Activated CD4-positive, alpha-beta memory T cell treated with anti-CD3 and anti-CD28 coated beads for 36 hours (primary cell): ENCODE measurements around the gene SPTBN1. TPM values are rescaled to one million over a fixed set of nuclear protein-coding genes. Genes with fewer than 3 reads are reported as not detected.

Experiments
- CTCF ChIA-PET: fragments of 350-600 bp; sonication (Branson Sonifier 250); formaldehyde crosslinking; loops from one replicate; lab custom pipeline; 2021; ENCODE audit warnings: antibody characterized with exemption, inconsistent platforms; lab: Charles Lee
- POLR2A ChIA-PET: fragments of 350-600 bp; sonication (Branson Sonifier 250); formaldehyde crosslinking; loops from one replicate; lab custom pipeline; 2021; ENCODE audit warnings: antibody characterized with exemption; lab: Charles Lee
- DNase-seq: peaks from one replicate; pipeline ENCODE4 v3.0.0-alpha.2; 2020
- H3K27ac Mint-ChIP-seq: one replicate; pipeline ENCODE4 v1.8.0; 2021; ENCODE audit warnings: mixed read lengths
- H3K27me3 Mint-ChIP-seq: one replicate; pipeline ENCODE4 v1.8.0; 2021; ENCODE audit warnings: mixed read lengths
- H3K36me3 Mint-ChIP-seq: one replicate; pipeline ENCODE4 v1.8.0; 2021; ENCODE audit warnings: mixed read lengths
- H3K4me1 Mint-ChIP-seq: one replicate; pipeline ENCODE4 v1.8.0; 2021; ENCODE audit warnings: low read depth, mixed read lengths
- H3K4me3 Mint-ChIP-seq: one replicate; pipeline ENCODE4 v1.8.0; 2021; ENCODE audit warnings: mild to moderate bottlenecking, mixed read lengths
- H3K9me3 Mint-ChIP-seq: one replicate; pipeline ENCODE4 v1.8.0; 2021; ENCODE audit warnings: mixed read lengths
- intact Hi-C: fragments of 100-400 bp; cut with micrococcal nuclease; formaldehyde crosslinking; loops from one replicate; pipeline ENCODE4 v1.15.1; 2023
- total RNA-seq, 2 experiments: library from RNA; stranded (reverse); gene quantifications; one replicate each; pipeline ENCODE4 v1.2.3, GENCODE V29; 2021

SPTBN1 gene
- total RNA-seq, 2 experiments from 2014 or later: 67.5 to 68.1 TPM

GRCh38 chr2:54589340-54590215 lies 133.5 kb downstream of the SPTBN1 start:
- intact Hi-C loops: loop anchor here (1.0 to 5.0 kb wide), 3 partner anchors 15 to 48 kb away; no protein-coding TSS in a partner anchor
- ChIA-PET POLR2A (interaction anchor here (0.5 to 4.9 kb wide), 6 partner anchors 10 to 1614 kb away, joined by 3 to 25 read pairs (median 6); no protein-coding TSS in a partner anchor), CTCF (interaction anchor here (1.4 kb wide), 1 partner anchor 115 kb away, joined by 3 read pairs; no protein-coding TSS in a partner anchor)
- Mint-ChIP-seq H3K4me1 (peaks cover 87% of the 10 kb centered on the region), H3K9me3 (no peaks in the 10 kb centered on the region), H3K27ac (peak overlapping the region; percentile 94), H3K27me3 (no peaks in the 10 kb centered on the region), H3K36me3 (no peaks in the 10 kb centered on the region), H3K4me3 (peak overlapping the region; percentile 48)
- peak; percentile 60 for DNase-seq

DNA sequence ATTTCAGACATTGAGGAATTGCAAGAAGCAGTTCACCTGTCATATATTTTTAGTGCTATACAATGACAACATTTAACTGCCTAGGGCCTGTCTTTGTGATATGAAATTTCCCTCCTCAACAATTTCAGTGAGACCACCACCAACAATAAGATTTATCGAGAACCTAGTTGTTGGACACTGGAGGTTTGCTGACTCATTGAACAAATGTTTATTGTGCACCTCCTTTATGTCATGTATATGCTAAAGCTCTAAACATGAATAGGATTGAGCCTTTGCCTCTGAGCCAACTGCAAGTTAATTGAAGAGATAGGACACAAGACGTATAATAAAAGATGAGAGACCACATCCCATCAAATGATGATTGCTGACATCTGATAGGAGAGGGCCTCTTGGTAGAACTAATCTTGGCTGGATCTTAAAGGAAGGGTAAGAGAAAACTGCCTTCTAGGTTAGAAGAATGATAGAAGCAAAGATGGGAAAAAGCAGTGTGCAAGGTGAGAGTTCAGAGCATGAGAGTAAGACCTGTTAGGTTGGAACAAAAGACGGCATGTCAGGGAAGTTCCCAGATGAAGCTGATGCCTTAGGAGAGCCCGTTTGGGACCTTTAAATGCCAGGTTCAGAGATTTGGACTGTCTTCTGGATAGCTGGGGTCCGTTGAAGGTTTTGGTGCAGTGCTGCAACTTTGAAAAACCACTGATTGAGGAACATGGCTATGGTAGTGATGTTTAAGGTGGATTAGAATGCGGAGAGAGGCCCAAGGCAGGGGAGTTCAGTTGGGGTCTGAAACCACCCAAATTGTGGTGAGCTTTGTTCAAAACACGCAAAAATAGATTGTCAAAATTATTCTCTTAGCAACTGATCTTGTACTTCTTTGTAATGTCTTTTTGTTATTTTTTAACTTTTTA lies 134.3 kb downstream of the SPTBN1 start:
- Mint-ChIP-seq H3K27me3 (no peaks in the 10 kb centered on the region), H3K4me3 (no peak overlapping the region), H3K4me1 (peaks cover 84% of the 10 kb centered on the region), H3K27ac (peak overlapping the region; percentile 94), H3K9me3 (no peaks in the 10 kb centered on the region), H3K36me3 (no peaks in the 10 kb centered on the region)
- no peak for DNase-seq
- intact Hi-C loops: no loop called here
- ChIA-PET POLR2A (interaction anchor here (0.5 to 4.9 kb wide), 8 partner anchors 9 to 1615 kb away, joined by 3 to 25 read pairs (median 6); no protein-coding TSS in a partner anchor), CTCF (interaction anchor here (0.6 to 1.4 kb wide), 2 partner anchors 19 to 114 kb away, joined by 3 read pairs; no protein-coding TSS in a partner anchor)

DNA sequence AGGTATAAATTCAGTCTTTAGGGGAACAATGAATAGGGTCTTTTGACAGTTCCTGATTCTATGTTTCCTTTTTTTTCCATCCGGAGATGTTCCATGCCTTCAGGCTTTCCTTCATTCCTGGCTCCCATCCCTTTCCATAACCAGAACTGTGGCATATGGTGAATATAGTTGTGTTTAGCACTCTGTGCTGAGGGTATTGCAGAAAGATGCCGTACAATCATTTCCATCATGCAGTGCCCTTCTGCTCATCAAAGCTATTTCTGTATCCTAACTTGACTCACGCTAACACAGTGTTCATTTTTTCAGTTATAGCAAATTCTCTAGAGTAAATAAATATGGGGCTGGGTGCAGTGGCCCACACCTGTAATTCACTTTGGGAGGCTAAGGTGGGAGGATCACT lies 135.4 kb downstream of the SPTBN1 start:
- H3K9me3 Mint-ChIP-seq: no peaks in the 10 kb centered on the region
- intact Hi-C loops: no loop called here
- no peaks in the 10 kb centered on the region for H3K27me3 Mint-ChIP-seq
- ChIA-PET CTCF (interaction anchor here (1.0 kb wide), 1 partner anchor 12 kb away, joined by 3 read pairs; no protein-coding TSS in a partner anchor), POLR2A (interaction anchor here (1.0 to 4.9 kb wide), 5 partner anchors 12 to 32 kb away, joined by 3 to 25 read pairs (median 5); no protein-coding TSS in a partner anchor)
- no peak for DNase-seq
- H3K4me1 Mint-ChIP-seq: peaks cover 85% of the 10 kb centered on the region
- H3K4me3 Mint-ChIP-seq: no peak overlapping the region
- peak overlapping the region; percentile 94 for H3K27ac Mint-ChIP-seq
- no peaks in the 10 kb centered on the region for H3K36me3 Mint-ChIP-seq

- DNase-seq: no peak
- Mint-ChIP-seq H3K36me3 (no peaks in the 10 kb centered on the region), H3K9me3 (no peaks in the 10 kb centered on the region), H3K27ac (peak overlapping the region; percentile 50), H3K4me3 (no peak overlapping the region), H3K27me3 (no peaks in the 10 kb centered on the region), H3K4me1 (peaks cover 85% of the 10 kb centered on the region)
- ChIA-PET POLR2A (interaction anchor here (1.0 to 4.9 kb wide), 3 partner anchors 14 to 34 kb away, joined by 3 to 25 read pairs (median 4); no protein-coding TSS in a partner anchor), CTCF (interaction anchor here (1.1 kb wide), 1 partner anchor 35 kb away, joined by 5 read pairs; no protein-coding TSS in a partner anchor)
- intact Hi-C loops: no loop called here
These were observed 137.1 kb downstream of the SPTBN1 start for GRCh38 chr2:54593249-54593648.

- no peak for DNase-seq
- intact Hi-C loops: no loop called here
- peaks cover 2% of the 10 kb centered on the region for H3K36me3 Mint-ChIP-seq
- no peaks in the 10 kb centered on the region for H3K9me3 Mint-ChIP-seq
- H3K27me3 Mint-ChIP-seq: no peaks in the 10 kb centered on the region
- no peak overlapping the region for H3K4me3 Mint-ChIP-seq
- H3K4me1 Mint-ChIP-seq: peaks cover 84% of the 10 kb centered on the region
- no peak overlapping the region for H3K27ac Mint-ChIP-seq
- CTCF ChIA-PET: no interaction called here
- POLR2A ChIA-PET: interaction anchor here (1.4 kb wide), 1 partner anchor 15 kb away, joined by 4 read pairs; no protein-coding TSS in a partner anchor
These were observed 137.9 kb downstream of the SPTBN1 start for GRCh38 chr2:54594048-54594447.

DNA sequence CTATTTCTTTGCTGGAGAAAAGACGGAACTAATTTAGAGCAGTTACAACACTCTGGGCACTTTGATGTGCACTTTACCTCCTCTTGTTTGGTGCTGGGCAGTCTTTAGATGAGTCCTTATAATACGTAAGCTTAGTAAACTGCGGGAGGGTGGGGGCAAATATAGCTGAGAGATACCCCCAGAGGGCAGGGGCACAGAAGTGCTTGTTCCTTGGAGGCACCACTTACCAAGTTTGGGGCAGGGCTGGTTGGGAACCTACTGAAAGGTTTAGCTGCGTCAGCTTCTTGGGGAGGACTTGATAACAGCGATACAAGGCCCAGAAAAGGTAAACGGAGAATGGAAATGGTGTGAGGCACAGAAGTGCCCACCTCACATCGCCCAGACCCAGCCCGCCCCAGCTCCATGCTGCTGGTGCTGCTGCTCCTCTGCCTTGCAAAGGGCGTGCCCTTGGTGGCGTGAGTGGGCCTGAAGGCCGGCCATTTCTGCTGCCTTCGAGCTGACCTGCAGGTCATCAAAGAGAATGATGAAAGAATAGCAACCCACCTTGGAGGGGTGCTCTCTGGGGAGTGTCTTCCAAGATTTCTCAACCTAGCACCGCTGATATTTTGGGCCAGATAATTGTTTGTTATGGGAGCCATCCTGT lies 139.2 kb downstream of the SPTBN1 start:
- ChIA-PET POLR2A (interaction anchor here (1.3 to 2.9 kb wide), 2 partner anchors 9 to 36 kb away, joined by 3 to 21 read pairs; no protein-coding TSS in a partner anchor), CTCF (interaction anchor here (1.4 to 2.2 kb wide), 3 partner anchors 24 to 41 kb away, joined by 4 to 9 read pairs (median 6); no protein-coding TSS in a partner anchor)
- H3K36me3 Mint-ChIP-seq: peaks cover 14% of the 10 kb centered on the region
- intact Hi-C loops: loop anchor here (5.0 kb wide), 1 partner anchor 73 kb away; no protein-coding TSS in a partner anchor
- no peaks in the 10 kb centered on the region for H3K27me3 Mint-ChIP-seq
- H3K9me3 Mint-ChIP-seq: no peaks in the 10 kb centered on the region
- H3K4me3 Mint-ChIP-seq: peak overlapping the region; percentile 71
- no peak for DNase-seq
- H3K27ac Mint-ChIP-seq: peak overlapping the region; percentile 91
- peaks cover 85% of the 10 kb centered on the region for H3K4me1 Mint-ChIP-seq

GRCh38 chr2:54595999-54596902 lies 140.1 kb downstream of the SPTBN1 start:
- Mint-ChIP-seq H3K27me3 (no peaks in the 10 kb centered on the region), H3K36me3 (peaks cover 14% of the 10 kb centered on the region), H3K9me3 (no peaks in the 10 kb centered on the region), H3K4me1 (peaks cover 83% of the 10 kb centered on the region), H3K4me3 (peak overlapping the region; percentile 71), H3K27ac (peak overlapping the region; percentile 91)
- intact Hi-C loops: loop anchor here (2.0 to 5.0 kb wide), 2 partner anchors 35 to 74 kb away; no protein-coding TSS in a partner anchor
- peak; percentile 30 for DNase-seq
- POLR2A ChIA-PET: interaction anchor here (0.6 to 2.9 kb wide), 5 partner anchors 10 to 37 kb away, joined by 3 to 21 read pairs (median 3); no protein-coding TSS in a partner anchor
- CTCF ChIA-PET: interaction anchor here (0.8 to 2.2 kb wide), 5 partner anchors 21 to 69 kb away, joined by 3 to 9 read pairs (median 6); no protein-coding TSS in a partner anchor

DNA sequence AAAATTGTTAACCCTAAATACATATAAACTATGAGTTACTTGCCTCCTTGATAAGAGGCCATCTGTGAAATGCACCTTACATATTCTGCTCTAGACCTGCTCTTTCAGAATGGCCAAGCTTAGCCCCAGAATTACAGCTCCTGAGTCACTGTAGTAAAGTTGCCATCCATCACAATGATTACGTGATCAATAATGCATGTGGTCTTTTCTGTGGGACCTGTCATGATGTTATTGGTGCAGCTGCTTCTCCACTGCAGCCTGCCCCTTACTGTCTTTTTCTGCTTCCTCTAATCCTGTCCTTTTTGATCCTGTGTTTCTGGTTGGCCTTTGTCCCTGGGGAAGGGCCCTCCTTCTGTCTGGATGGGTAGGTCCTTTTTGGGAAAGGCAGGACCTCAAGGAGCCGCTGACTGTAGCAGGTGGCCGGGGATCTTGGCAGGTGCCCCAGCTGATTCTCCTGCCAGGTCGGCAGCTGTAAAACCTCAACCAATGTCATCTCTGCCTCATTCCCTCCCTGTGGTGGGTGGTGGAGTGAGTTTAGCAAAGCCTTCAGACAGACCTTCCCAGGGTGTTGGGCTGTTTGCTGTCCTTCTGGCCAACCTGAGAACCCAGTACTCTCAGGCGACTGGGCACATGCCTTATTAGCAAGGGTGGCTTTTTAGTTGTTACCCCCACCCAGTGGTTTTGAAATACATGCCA lies 141.2 kb downstream of the SPTBN1 start:
- peaks cover 84% of the 10 kb centered on the region for H3K4me1 Mint-ChIP-seq
- H3K9me3 Mint-ChIP-seq: no peaks in the 10 kb centered on the region
- DNase-seq: peak; percentile 50
- POLR2A ChIA-PET: interaction anchor here (0.6 to 2.9 kb wide), 5 partner anchors 16 to 38 kb away, joined by 3 to 21 read pairs (median 3); no protein-coding TSS in a partner anchor
- peak overlapping the region; percentile 91 for H3K27ac Mint-ChIP-seq
- no peaks in the 10 kb centered on the region for H3K27me3 Mint-ChIP-seq
- CTCF ChIA-PET: interaction anchor here (0.8 to 2.2 kb wide), 5 partner anchors 20 to 74 kb away, joined by 3 to 9 read pairs (median 6); no protein-coding TSS in a partner anchor
- peak overlapping the region; percentile 39 for H3K4me3 Mint-ChIP-seq
- intact Hi-C loops: loop anchor here (2.0 to 5.0 kb wide), 2 partner anchors 36 to 75 kb away; no protein-coding TSS in a partner anchor
- peaks cover 16% of the 10 kb centered on the region for H3K36me3 Mint-ChIP-seq
